ENCODE data around the gene SKAP2. TPM values are rescaled to one million over a fixed set of nuclear protein-coding genes. Genes with fewer than 3 reads are reported as not detected.

Gene SKAP2
- total and polyA plus RNA-seq, 2 of the 13 experiments (the other 11 are each of a cell fraction or from before 2014, with no cell fraction given): 3.6 to 12.9 TPM

DNA sequence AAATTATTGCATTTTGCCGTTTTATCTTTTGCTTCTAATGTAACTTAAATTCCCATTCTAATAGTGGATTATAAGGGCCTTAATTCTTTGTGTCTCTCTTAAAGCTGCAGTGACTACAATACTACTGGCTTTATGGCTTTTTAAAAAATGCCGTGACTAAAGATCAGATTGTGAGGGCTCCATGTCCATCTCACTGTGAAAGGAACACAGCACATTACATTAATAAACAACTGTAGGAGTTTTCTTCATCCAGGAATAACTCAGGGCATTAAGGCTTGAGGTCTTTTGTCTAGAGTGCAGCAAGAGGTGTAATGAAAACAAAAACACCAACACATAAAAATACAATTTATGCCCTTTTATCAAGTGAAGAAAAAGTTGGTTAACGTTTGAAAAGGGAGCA is 205.3 kb downstream of the SKAP2 start (continued):
- TF ChIP-seq FOSL1 (CRISPR knock-in tag; IDR thresholded peaks at IDR 0.05; ENCODE audit: borderline replicate concordance) (no peak), SIX1 (CRISPR knock-in tag; IDR thresholded peaks at IDR 0.05; ENCODE audit: borderline replicate concordance) (no peak), ZNF451 (CRISPR knock-in tag; IDR thresholded peaks at IDR 0.05) (no peak)

DNA sequence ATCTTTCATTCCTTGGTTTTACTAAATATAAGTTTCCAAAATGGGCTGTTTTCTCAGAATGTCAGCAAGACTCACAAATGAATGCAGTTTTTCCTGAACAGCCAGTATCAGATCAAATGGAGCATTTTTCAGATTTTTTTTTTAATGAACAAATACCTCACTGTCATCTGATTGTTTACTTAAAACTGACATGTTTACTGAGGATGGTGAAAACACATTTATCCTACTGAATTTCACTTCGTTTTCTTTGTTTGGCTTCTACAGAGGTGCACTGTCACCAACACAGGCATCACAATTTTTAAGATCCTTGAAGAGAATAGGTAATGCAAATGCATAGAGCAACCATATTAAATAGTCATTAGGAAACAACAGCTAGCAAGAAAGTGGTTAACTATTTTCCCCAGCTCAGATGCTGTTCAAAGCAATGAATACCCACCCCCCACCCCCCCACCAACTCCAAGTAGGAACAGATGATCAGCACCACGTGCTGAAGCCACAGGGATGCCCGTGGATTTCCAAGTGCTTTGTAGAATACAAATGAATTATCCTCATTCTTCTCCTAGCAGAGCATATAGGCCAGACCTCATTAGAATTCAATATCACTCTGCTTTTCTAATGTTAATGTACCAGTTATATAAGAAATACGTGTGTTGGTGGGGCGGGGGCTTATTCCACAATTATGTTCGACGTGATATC is 205.9 kb downstream of the SKAP2 start:
- Histone ChIP-seq H3K9me3 (ENCODE audit: low read length) (no peaks in the 10 kb centered on the region), H3K4me3 (replicated peaks in 1 of 3; ENCODE audit: insufficient read depth in 1 of 3, low read depth in 2 of 3, low read length in 3 of 3) (no peak overlapping the region), H2AFZ (ENCODE audit: low read length) (no peak overlapping the region), H3K4me2 (ENCODE audit: low read depth, low read length) (no peak overlapping the region), H3K36me3 (replicated peaks in 1 of 2; ENCODE audit: control insufficient read depth in 1 of 2, insufficient read depth in 2 of 2, low read length in 2 of 2) (no peaks in the 10 kb centered on the region), H4K20me1 (ENCODE audit: insufficient read depth, low read length) (no peaks in the 10 kb centered on the region), H3K4me1 (ENCODE audit: insufficient read depth, low read length) (no peaks in the 10 kb centered on the region), H3K27me3 (ENCODE audit: control insufficient read depth in 1 of 2, insufficient read depth in 2 of 2, low read length in 2 of 2) (no peaks in the 10 kb centered on the region), H3K79me2 (ENCODE audit: insufficient read depth, low read length) (no peaks in the 10 kb centered on the region), H3K9ac (ENCODE audit: insufficient read depth, low read depth, low read length) (no peak overlapping the region), H3K27ac (ENCODE audit: extremely low read length, insufficient read depth, low read length) (no peak overlapping the region)
- no peak for FAIRE-seq
- WGBS (ENCODE audit: low lambda C conversion rate): 87% methylated on average over 7 of the region's 7 CpGs
- in situ Hi-C loops (cut with HindIII; ENCODE audit: extremely low pct_ligation_motif_present, low pct_unique_long_range_greater_than_20kb) (loop anchor here (25.0 kb wide), 1 partner anchor 571 kb away; no protein-coding TSS in a partner anchor), intact Hi-C loops (cut with micrococcal nuclease; ENCODE audit: unreplicated experiment) (no loop called here)
- no peak for DNase-seq (ENCODE audit: low spot score)
- TF ChIP-seq ELF3 (CRISPR knock-in tag; IDR thresholded peaks at IDR 0.05): no peak
- BruUV-seq (replicated peaks): no TSS peak
- CTCF ChIA-PET (ENCODE audit: low intra/inter-chr PET ratio, low total read pairs): no interaction called here
- ATAC-seq: no peak
- POLR2A ChIA-PET: no interaction called here

DNA sequence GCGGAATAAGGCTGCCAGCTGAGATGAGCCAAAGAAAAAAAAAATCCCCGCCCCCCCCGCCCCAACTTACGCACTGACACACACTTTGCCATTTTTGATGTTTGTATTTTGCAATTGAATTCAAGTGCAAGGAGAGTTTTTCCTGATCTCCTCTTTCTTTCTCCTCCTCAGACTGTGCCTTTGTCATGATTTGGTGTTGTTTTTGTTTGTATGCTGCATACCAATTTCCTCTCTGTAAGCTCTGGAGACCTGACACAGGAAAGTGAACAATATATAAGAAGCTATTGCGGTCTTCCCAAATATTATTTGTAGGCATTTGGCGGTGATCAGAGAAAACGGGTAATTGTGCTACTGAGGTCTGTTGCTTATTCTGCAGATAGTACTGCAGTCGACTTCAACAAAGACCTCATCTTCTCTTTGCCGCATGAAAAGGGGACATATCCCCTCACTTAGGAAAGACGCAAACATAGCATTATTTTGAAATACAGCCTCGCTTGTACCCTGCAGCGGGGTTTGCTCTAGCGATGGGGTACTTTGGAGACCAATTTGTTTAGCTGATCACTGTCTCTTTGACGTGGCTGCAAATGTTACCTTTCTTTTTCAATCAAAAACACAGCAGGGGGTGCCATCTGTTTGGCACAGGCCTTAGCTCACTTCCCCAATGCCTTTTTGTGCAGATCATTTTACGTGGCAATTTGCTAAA is 206.6 kb downstream of the SKAP2 start:
- POLR2A ChIA-PET: no interaction called here
- no peaks in the 10 kb centered on the region for H3K79me2 ChIP-seq (ENCODE audit: insufficient read depth, low read length)
- CTCF ChIA-PET (ENCODE audit: low intra/inter-chr PET ratio, low total read pairs): no interaction called here
- 84% methylated on average over 15 of the region's 15 CpGs for WGBS (ENCODE audit: low lambda C conversion rate)
- no peak overlapping the region for H3K4me3 ChIP-seq (replicated peaks in 1 of 3; ENCODE audit: insufficient read depth in 1 of 3, low read depth in 2 of 3, low read length in 3 of 3)
- no peak for DNase-seq (ENCODE audit: low spot score)
- H3K9me3 ChIP-seq (ENCODE audit: low read length): no peaks in the 10 kb centered on the region
- TF ChIP-seq, protein P1, sequence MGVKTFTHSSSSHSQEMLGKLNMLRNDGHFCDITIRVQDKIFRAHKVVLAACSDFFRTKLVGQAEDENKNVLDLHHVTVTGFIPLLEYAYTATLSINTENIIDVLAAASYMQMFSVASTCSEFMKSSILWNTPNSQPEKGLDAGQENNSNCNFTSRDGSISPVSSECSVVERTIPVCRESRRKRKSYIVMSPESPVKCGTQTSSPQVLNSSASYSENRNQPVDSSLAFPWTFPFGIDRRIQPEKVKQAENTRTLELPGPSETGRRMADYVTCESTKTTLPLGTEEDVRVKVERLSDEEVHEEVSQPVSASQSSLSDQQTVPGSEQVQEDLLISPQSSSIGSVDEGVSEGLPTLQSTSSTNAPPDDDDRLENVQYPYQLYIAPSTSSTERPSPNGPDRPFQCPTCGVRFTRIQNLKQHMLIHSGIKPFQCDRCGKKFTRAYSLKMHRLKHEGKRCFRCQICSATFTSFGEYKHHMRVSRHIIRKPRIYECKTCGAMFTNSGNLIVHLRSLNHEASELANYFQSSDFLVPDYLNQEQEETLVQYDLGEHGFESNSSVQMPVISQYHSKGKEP (CRISPR knock-in tag; IDR thresholded peaks at IDR 0.05): no peak
- TF ChIP-seq CEBPG (CRISPR knock-in tag; IDR thresholded peaks at IDR 0.05) (no peak), SRY (CRISPR knock-in tag; IDR thresholded peaks at IDR 0.05) (no peak)
- TF ChIP-seq, protein P2, sequence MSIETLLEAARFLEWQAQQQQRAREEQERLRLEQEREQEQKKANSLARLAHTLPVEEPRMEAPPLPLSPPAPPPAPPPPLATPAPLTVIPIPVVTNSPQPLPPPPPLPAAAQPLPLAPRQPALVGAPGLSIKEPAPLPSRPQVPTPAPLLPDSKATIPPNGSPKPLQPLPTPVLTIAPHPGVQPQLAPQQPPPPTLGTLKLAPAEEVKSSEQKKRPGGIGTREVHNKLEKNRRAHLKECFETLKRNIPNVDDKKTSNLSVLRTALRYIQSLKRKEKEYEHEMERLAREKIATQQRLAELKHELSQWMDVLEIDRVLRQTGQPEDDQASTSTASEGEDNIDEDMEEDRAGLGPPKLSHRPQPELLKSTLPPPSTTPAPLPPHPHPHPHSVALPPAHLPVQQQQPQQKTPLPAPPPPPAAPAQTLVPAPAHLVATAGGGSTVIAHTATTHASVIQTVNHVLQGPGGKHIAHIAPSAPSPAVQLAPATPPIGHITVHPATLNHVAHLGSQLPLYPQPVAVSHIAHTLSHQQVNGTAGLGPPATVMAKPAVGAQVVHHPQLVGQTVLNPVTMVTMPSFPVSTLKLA (IDR thresholded peaks at IDR 0.05): no peak
- TF ChIP-seq, protein P3, sequence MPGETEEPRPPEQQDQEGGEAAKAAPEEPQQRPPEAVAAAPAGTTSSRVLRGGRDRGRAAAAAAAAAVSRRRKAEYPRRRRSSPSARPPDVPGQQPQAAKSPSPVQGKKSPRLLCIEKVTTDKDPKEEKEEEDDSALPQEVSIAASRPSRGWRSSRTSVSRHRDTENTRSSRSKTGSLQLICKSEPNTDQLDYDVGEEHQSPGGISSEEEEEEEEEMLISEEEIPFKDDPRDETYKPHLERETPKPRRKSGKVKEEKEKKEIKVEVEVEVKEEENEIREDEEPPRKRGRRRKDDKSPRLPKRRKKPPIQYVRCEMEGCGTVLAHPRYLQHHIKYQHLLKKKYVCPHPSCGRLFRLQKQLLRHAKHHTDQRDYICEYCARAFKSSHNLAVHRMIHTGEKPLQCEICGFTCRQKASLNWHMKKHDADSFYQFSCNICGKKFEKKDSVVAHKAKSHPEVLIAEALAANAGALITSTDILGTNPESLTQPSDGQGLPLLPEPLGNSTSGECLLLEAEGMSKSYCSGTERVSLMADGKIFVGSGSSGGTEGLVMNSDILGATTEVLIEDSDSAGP (CRISPR knock-in tag; IDR thresholded peaks at IDR 0.05; ENCODE audit: borderline replicate concordance): no peak
- intact Hi-C loops (cut with micrococcal nuclease; ENCODE audit: unreplicated experiment): no loop called here
- no peaks in the 10 kb centered on the region for H4K20me1 ChIP-seq (ENCODE audit: insufficient read depth, low read length)
- no peaks in the 10 kb centered on the region for H3K4me1 ChIP-seq (ENCODE audit: insufficient read depth, low read length)
- no peak overlapping the region for H3K4me2 ChIP-seq (ENCODE audit: low read depth, low read length)
- no peak overlapping the region for H3K27ac ChIP-seq (ENCODE audit: extremely low read length, insufficient read depth, low read length)
- no peaks in the 10 kb centered on the region for H3K36me3 ChIP-seq (replicated peaks in 1 of 2; ENCODE audit: control insufficient read depth in 1 of 2, insufficient read depth in 2 of 2, low read length in 2 of 2)
- no TSS peak for BruUV-seq (replicated peaks)
- no peaks in the 10 kb centered on the region for H3K27me3 ChIP-seq (ENCODE audit: control insufficient read depth in 1 of 2, insufficient read depth in 2 of 2, low read length in 2 of 2)
- ATAC-seq: no peak
- FAIRE-seq: no peak
- H3K9ac ChIP-seq (ENCODE audit: insufficient read depth, low read depth, low read length): no peak overlapping the region
- in situ Hi-C loops (cut with HindIII; ENCODE audit: extremely low pct_ligation_motif_present, low pct_unique_long_range_greater_than_20kb): loop anchor here (25.0 kb wide), 1 partner anchor 571 kb away; no protein-coding TSS in a partner anchor
- no peak overlapping the region for H2AFZ ChIP-seq (ENCODE audit: low read length)
